ENCODE data around the gene PGS1. TPM values are rescaled to one million over a fixed set of nuclear protein-coding genes. Genes with fewer than 3 reads are reported as not detected.

Gene PGS1
- total and polyA plus RNA-seq, 10 of the 15 experiments (the other 5 are each of a cell fraction or from before 2014, with no cell fraction given), result 1.3 to 37.6 (median 27.4) TPM

DNA sequence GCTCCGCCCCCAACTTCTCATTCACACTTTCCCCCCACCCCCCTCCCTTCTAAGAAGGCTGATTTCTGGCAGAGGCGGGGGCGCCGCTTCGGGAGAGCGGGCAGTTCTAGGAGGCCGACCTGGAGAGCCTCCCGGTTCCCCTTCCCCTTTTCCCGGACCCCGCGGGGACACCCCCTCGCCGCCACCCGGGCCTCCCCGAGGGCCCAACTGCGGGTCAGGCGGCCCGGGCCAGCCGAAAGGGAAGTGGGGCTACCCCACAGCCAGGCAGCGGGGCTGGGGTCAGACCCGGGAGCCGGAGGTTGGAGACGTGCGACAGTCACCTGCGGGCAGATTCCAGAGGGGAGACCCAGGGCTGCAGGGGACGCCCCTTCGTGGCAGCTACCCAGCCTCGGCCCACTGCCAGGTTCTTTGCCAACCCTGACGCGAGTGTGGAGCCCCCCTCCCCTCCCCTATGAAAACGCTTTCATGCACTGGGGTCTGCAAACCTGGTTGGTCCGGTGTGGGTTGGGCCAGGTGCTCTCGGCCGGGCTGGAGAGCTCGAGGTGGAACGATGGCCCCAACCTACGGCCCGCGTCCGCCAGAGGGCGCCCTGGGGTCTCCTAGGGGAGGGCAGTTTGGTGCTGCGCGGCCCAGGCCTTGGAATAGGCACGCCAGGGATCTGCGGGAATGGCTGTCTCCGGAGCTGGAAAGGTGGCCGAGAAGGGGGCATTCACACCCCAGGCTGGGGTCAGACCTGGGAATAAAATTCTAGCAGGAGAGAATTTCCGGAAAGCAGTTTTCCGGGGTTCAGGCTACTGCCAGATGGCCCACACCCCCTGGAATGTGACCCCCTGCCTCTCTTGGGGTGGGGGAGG is 17.9 kb upstream of the PGS1 start (continued):
- TF ChIP-seq, protein P1, sequence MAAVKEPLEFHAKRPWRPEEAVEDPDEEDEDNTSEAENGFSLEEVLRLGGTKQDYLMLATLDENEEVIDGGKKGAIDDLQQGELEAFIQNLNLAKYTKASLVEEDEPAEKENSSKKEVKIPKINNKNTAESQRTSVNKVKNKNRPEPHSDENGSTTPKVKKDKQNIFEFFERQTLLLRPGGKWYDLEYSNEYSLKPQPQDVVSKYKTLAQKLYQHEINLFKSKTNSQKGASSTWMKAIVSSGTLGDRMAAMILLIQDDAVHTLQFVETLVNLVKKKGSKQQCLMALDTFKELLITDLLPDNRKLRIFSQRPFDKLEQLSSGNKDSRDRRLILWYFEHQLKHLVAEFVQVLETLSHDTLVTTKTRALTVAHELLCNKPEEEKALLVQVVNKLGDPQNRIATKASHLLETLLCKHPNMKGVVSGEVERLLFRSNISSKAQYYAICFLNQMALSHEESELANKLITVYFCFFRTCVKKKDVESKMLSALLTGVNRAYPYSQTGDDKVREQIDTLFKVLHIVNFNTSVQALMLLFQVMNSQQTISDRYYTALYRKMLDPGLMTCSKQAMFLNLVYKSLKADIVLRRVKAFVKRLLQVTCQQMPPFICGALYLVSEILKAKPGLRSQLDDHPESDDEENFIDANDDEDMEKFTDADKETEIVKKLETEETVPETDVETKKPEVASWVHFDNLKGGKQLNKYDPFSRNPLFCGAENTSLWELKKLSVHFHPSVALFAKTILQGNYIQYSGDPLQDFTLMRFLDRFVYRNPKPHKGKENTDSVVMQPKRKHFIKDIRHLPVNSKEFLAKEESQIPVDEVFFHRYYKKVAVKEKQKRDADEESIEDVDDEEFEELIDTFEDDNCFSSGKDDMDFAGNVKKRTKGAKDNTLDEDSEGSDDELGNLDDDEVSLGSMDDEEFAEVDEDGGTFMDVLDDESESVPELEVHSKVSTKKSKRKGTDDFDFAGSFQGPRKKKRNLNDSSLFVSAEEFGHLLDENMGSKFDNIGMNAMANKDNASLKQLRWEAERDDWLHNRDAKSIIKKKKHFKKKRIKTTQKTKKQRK (IDR thresholded peaks at IDR 0.05; ENCODE audit: low read depth, low read length), result no peak
- no peak for TF ChIP-seq BACH1 (IDR thresholded peaks at IDR 0.05; ENCODE audit: borderline replicate concordance)
- no peak for TF ChIP-seq USF1 (IDR thresholded peaks at IDR 0.05; ENCODE audit: borderline replicate concordance, extremely low read length, insufficient read depth, low read depth, low read length)
- TF ChIP-seq, protein P2, sequence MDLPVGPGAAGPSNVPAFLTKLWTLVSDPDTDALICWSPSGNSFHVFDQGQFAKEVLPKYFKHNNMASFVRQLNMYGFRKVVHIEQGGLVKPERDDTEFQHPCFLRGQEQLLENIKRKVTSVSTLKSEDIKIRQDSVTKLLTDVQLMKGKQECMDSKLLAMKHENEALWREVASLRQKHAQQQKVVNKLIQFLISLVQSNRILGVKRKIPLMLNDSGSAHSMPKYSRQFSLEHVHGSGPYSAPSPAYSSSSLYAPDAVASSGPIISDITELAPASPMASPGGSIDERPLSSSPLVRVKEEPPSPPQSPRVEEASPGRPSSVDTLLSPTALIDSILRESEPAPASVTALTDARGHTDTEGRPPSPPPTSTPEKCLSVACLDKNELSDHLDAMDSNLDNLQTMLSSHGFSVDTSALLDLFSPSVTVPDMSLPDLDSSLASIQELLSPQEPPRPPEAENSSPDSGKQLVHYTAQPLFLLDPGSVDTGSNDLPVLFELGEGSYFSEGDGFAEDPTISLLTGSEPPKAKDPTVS (IDR thresholded peaks at IDR 0.05; ENCODE audit: low read depth, low read length), result no peak
- no peak for TF ChIP-seq ZNF622 (IDR thresholded peaks at IDR 0.05)
- peak; percentile 76; the same call in 1 of the 2 replicates for TF ChIP-seq HDGF (IDR thresholded peaks at IDR 0.05)
- no peak for TF ChIP-seq MEF2A (IDR thresholded peaks at IDR 0.05; ENCODE audit: insufficient read depth, low read depth, low read length)
- no peak for TF ChIP-seq KDM1A (IDR thresholded peaks at IDR 0.05; ENCODE audit: borderline replicate concordance)
- no peak for TF ChIP-seq EP300 (IDR thresholded peaks at IDR 0.05; ENCODE audit: borderline replicate concordance in 1 of 2, control insufficient read depth in 1 of 2, low read depth in 2 of 2, low read length in 2 of 2)
- TF ChIP-seq, protein P3, sequence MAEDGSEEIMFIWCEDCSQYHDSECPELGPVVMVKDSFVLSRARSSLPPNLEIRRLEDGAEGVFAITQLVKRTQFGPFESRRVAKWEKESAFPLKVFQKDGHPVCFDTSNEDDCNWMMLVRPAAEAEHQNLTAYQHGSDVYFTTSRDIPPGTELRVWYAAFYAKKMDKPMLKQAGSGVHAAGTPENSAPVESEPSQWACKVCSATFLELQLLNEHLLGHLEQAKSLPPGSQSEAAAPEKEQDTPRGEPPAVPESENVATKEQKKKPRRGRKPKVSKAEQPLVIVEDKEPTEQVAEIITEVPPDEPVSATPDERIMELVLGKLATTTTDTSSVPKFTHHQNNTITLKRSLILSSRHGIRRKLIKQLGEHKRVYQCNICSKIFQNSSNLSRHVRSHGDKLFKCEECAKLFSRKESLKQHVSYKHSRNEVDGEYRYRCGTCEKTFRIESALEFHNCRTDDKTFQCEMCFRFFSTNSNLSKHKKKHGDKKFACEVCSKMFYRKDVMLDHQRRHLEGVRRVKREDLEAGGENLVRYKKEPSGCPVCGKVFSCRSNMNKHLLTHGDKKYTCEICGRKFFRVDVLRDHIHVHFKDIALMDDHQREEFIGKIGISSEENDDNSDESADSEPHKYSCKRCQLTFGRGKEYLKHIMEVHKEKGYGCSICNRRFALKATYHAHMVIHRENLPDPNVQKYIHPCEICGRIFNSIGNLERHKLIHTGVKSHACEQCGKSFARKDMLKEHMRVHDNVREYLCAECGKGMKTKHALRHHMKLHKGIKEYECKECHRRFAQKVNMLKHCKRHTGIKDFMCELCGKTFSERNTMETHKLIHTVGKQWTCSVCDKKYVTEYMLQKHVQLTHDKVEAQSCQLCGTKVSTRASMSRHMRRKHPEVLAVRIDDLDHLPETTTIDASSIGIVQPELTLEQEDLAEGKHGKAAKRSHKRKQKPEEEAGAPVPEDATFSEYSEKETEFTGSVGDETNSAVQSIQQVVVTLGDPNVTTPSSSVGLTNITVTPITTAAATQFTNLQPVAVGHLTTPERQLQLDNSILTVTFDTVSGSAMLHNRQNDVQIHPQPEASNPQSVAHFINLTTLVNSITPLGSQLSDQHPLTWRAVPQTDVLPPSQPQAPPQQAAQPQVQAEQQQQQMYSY (CRISPR knock-in tag; IDR thresholded peaks at IDR 0.05), result no peak
- no peak for TF ChIP-seq SREBF1 (IDR thresholded peaks at IDR 0.05; ENCODE audit: low read length)
- TF ChIP-seq TCF12 (IDR thresholded peaks at IDR 0.05; ENCODE audit: low read depth, low read length), result 0 out of 2 replicates have a peak, but pooled peaks have one; percentile 44
- TF ChIP-seq RFX5 (IDR thresholded peaks at IDR 0.05; ENCODE audit: low read depth, low read length), result no peak
- 0 out of 2 replicates have a peak, but pooled peaks have one; percentile 12 for TF ChIP-seq CREB1 (IDR thresholded peaks at IDR 0.05; ENCODE audit: low read depth)
- TF ChIP-seq IKZF2 (IDR thresholded peaks at IDR 0.05), result peak; percentile 74 to 87
- 0 out of 2 replicates have a peak, but pooled peaks have one; percentile 42 for TF ChIP-seq MTA2 (IDR thresholded peaks at IDR 0.05; ENCODE audit: low read depth)
- no peak for TF ChIP-seq RAD51 (IDR thresholded peaks at IDR 0.05)
- TF ChIP-seq, protein P4, sequence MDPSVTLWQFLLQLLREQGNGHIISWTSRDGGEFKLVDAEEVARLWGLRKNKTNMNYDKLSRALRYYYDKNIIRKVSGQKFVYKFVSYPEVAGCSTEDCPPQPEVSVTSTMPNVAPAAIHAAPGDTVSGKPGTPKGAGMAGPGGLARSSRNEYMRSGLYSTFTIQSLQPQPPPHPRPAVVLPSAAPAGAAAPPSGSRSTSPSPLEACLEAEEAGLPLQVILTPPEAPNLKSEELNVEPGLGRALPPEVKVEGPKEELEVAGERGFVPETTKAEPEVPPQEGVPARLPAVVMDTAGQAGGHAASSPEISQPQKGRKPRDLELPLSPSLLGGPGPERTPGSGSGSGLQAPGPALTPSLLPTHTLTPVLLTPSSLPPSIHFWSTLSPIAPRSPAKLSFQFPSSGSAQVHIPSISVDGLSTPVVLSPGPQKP (IDR thresholded peaks at IDR 0.05; ENCODE audit: low read depth, low read length), result no peak
